CD4-positive, alpha-beta T cell treated with Interleukin-10 for 1 hour (primary cell): ENCODE results near the gene NEMP1.
"Not testable (repeated sequence)": the region's sequence is repeated elsewhere in the genome, so short reads cannot be mapped to it uniquely, and the experiment has no call there.

Experiments
- DNase-seq: peaks from one replicate; pipeline ENCODE4 v3.0.0-alpha.2; 2020

Gene NEMP1

DNA sequence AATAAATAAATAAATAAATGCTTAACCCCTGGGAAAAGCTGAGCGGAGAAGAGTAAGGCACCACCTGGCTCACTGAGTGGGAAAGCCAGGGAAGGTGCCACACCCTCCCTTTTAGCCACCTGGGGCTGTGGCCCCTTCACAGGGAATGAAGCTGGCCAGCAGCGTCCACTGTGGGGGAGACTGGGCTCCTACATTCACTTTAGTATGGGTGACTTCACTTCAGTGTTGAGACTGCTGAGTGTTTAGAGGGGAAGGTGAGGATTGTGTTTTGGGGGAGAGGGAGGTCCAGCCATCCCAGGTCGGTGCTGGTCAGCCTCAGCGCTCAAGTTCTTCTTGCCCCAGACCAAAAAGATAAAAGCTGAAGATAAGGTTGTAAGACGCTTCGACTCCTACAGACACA lies 11.9 kb upstream of the NEMP1 start:
- DNase-seq, result no peak

- DNase-seq, result peak; percentile 46
Measured at GRCh38 chr12:57089271-57090245, 11.0 kb upstream of the NEMP1 start.

GRCh38 chr12:57088354-57089270 lies 10.0 kb upstream of the NEMP1 start, which contains the start of gene NAB2:
Gene NAB2 (plus strand): TSS chr12:57089114. CDS start chr12:57089272, 158 bp downstream.
- DNase-seq, result peak; percentile 95

DNA sequence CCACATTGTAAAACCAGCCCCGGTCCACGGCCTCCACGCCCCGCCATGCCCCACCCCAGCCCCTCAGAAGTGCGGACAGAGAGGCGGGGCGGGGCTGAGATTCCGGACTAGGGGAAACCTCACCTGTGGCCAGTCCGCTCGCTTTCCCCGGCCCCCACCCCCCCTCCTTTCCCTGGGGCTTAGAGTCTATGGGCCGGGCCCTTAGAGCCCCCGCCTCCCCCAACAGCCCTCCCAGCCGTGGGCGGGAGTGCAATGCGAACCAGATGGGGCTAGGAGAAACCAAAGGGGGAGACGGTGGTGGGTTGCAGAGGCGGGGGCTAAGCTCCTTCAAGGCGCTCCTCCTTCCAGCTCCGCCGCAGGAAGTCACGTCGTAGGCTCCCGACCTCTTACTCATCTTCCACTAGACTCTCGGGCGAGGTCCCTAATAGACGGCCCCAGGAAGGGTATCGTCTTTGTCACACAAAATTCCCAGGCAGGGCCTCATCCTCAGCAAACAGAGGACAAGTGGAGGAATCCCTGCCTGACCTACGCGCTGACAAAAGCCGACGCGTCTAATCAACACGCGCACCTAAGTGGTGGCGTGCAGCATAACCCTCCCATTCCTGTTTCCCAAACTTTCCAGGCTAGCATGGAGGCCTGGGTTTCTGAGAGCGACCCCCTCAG lies 9.2 kb upstream of the NEMP1 start:
- DNase-seq, result peak; percentile 80

GRCh38 chr12:57087010-57087690 lies 8.6 kb upstream of the NEMP1 start:
- peak; percentile 92 for DNase-seq

- DNase-seq, result peak; percentile 58
Measured at GRCh38 chr12:57086493-57087009, 8.0 kb upstream of the NEMP1 start.

GRCh38 chr12:57085999-57086492 lies 7.5 kb upstream of the NEMP1 start:
- DNase-seq, result no peak

GRCh38 chr12:57080855-57081254 lies 2.3 kb upstream of the NEMP1 start:
- DNase-seq, result no peak

GRCh38 chr12:57079821-57080220 lies 1.2 kb upstream of the NEMP1 start:
- DNase-seq, result no peak

- DNase-seq, result not testable (repeated sequence)
Measured at GRCh38 chr12:57073566-57074450, 4.8 kb downstream of the NEMP1 start.

GRCh38 chr12:57072661-57073060 lies 5.9 kb downstream of the NEMP1 start:
- no peak for DNase-seq

DNA sequence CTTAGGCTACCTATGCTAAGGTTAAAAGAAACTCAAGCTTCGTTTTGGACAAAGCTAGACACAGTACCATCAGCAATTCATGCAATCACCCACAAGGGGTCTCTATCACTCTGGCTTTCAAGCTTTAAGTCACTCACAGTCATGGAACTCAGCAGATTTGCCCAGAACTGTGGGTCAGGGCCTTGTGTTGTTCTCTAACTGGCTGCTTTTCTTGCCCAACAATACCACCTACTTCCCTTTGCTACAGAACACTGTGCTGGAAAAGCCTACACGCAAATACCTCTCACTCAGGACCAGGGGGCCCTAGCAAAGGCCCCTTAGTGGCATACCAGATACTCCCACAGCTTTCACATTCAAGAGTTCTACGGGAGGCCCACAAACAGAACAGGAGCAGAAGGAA lies 9.1 kb downstream of the NEMP1 start:
- peak; percentile 86 for DNase-seq

DNA sequence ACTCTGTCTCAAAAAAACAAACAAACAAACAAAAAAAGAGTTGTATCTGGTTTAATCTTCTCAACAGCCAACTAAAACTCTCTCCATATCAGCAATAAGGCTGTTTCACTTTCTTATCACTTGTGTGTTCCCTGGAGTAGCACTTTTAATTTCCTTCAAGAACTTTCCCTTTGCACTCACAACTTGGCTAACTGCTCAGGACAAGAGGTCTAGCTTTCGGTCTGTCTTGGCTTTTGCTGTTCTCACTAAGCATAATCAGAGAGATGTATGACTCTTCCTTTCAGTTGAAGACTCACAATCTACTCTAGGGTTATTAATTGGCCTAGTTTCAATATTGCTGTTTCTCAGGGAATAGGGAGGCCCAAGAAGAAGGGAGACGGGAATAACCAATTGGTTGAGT lies 12.3 kb downstream of the NEMP1 start:
- no peak for DNase-seq

DNA sequence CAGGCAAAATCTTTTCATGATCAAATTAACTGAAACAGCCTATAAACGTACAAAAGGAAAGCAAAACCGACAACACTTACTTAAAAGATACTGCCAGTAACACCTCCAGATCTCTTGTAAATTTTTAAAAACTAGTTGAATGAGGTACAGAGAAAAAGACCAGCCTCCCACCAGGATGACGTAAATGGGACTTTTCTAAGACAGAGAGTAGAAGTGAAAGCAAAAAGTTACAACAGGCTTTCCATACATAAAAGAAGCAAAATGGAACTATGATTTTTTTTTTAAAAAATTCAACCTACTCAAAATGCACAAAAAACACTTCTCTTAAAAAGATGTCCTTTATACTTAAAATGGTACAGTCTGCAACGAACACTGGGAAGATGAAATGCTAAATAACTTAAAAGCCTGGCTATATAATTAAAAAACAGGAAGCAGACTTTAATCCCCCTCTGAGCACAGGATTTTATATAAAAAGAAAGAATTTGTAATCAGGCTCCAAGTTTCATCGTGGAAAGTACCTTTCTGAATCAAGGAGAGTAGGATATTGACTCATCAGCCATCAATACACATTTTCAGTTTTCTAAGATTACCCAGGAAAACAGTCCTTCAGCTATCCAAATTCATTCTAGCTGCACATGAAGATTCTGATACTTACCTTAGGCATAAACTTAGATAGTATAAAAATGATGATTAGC lies 14.5 kb downstream of the NEMP1 start:
- DNase-seq, result peak; percentile 87

- DNase-seq, result no peak
Measured at GRCh38 chr12:57058454-57058853, 20.1 kb downstream of the NEMP1 start.

DNA sequence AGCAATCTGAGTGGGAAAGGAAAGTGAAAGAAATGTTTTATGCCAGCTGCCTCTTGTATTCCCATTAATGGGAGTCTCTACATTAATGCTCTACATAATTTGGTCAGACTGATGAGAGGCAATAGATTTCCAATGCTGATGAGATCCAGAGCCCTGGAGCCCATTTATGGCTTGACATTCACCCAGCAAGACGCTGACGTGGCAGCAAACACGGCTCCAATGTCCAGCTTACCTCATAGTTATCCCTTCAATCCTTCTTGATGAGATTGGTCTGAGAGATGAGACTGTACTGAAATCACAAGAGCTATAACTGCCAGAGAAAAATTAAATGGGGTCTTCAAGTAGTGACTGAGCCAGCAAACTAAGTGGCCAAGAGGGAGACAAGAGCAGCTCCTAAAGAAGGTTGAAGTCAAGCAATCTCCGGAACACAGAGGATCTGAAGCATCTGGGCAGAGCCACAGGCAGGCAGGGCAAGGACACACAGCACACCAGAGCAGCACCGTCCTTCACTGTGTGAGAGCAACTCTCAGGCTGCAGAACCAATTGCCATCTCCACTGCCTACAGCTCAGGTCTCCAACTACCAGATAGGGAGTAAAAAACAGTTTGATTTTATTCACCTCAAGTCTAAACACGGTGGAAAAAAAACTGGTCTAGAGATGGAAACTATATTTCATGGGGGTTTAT lies 21.4 kb downstream of the NEMP1 start:
- no peak for DNase-seq

GRCh38 chr12:57055824-57056223 lies 22.8 kb downstream of the NEMP1 start:
- DNase-seq, result no peak

DNA sequence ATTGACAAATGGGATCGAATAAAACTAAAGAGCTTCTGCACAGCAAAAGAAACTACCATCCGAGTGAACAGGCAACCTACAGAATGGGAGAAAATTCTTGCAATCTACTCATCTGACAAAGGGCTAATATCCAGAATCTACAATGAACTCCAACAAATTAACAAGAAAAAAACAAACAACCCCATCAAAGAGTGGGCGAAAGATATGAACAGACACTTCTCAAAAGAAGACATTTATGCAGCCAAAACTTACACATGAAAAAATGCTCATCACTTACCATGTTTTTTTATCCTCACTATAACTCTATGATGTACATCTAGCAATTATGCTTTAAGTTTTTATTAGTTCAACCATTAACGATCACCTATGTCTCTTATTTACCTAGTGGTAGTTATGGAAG lies 24.7 kb downstream of the NEMP1 start:
- not testable (repeated sequence) for DNase-seq

GRCh38 chr12:57053146-57053545 lies 25.4 kb downstream of the NEMP1 start:
- DNase-seq, result not testable (repeated sequence)
